B cell (primary cell): ENCODE results near the gene CDH16. TPM values are rescaled to one million over a fixed set of nuclear protein-coding genes. Genes with fewer than 3 reads are reported as not detected.

Experiments used
- ATAC-seq: fragments of 200-7000 bp; cut with Tn5 transposase; one replicate; pipeline ENCODE4 v1.10.0; 2021; ENCODE audit warnings: low read depth, mild to moderate bottlenecking, moderate number of reproducible peaks, moderate library complexity
- CTCF ChIA-PET: fragments of 350-600 bp; sonication (Branson Sonifier 250); formaldehyde crosslinking; loops from one replicate; lab custom pipeline; 2021; ENCODE audit warnings: antibody characterized with exemption, inconsistent platforms; lab: Charles Lee
- POLR2A ChIA-PET: fragments of 350-600 bp; sonication (Branson Sonifier 250); formaldehyde crosslinking; loops from one replicate; lab custom pipeline; 2021; ENCODE audit warnings: antibody characterized with exemption; lab: Charles Lee
- DNase-seq: peaks from one replicate; pipeline ENCODE4 v3.0.0; 2013
- H2AFZ ChIP-seq: 2 replicates; pipeline ENCODE4 v1.6.1; 2012; ENCODE audit warnings: mild to moderate bottlenecking, low read depth, low read length; ENCODE audit not compliant: insufficient read depth, poor library complexity, severe bottlenecking
- H3K27ac ChIP-seq, 2 donors: 1 replicate in 1 of 2; 2 replicates in 1 of 2; pipeline ENCODE4 v1.5.1; 2012 to 2013; ENCODE audit warnings: low read length in 2 of 2, mild to moderate bottlenecking in 2 of 2, moderate library complexity in 1 of 2
- H3K27me3 ChIP-seq, 4 experiments: fragments of 200-600 bp in 1 of 4; sonication (generic) in 1 of 4; replicated peaks in 1 of 4; 1 replicate in 2 of 4; 2 replicates in 2 of 4; pipeline versions ENCODE4 v1.6.1 to v1.7.0; 2013 to 2016; ENCODE audit warnings: low read length in 3 of 4, mild to moderate bottlenecking in 2 of 4, mixed read lengths in 1 of 4, moderate library complexity in 1 of 4; ENCODE audit not compliant: insufficient read depth in 4 of 4, control insufficient read depth in 3 of 4; ENCODE audit errors: control extremely low read depth in 1 of 4
- H3K36me3 ChIP-seq, 2 experiments: replicated peaks in 1 of 2; 1 replicate in 1 of 2; 2 replicates in 1 of 2; pipeline versions ENCODE4 v1.6.1 to v1.7.1; 2013; ENCODE audit warnings: low read length in 1 of 2; ENCODE audit not compliant: insufficient read depth in 2 of 2, control insufficient read depth in 1 of 2; ENCODE audit errors: control extremely low read depth in 1 of 2, extremely low read depth in 1 of 2
- H3K4me1 ChIP-seq, 2 donors: fragments of 200-600 bp in 1 of 2; sonication (generic) in 1 of 2; 1 replicate in 1 of 2; 2 replicates in 1 of 2; pipeline versions ENCODE4 v1.5.1 to v1.6.1; 2013 to 2017; ENCODE audit warnings: low read length in 2 of 2; ENCODE audit not compliant: control insufficient read depth in 2 of 2, insufficient read depth in 2 of 2
- H3K4me2 ChIP-seq: replicated peaks from 2 replicates; pipeline ENCODE3; 2012; ENCODE audit warnings: mild to moderate bottlenecking, low read depth, low read length; ENCODE audit not compliant: poor library complexity, severe bottlenecking
- H3K4me3 ChIP-seq, 5 experiments: fragments of 200-600 bp in 1 of 5; sonication (generic) in 1 of 5; 1 replicate in 3 of 5; 2 replicates in 2 of 5; pipeline versions ENCODE4 v1.5.1 to v1.7.0; 2011 to 2016; ENCODE audit warnings: low read length in 4 of 5, mild to moderate bottlenecking in 4 of 5, low read depth in 2 of 5, control low read depth in 1 of 5, moderate library complexity in 1 of 5; ENCODE audit not compliant: insufficient read depth in 1 of 5; ENCODE audit errors: control extremely low read depth in 1 of 5, extremely low read depth in 1 of 5
- H3K79me2 ChIP-seq: fragments of 200-600 bp; sonication (generic); one replicate; pipeline ENCODE4 v1.6.0; 2016; ENCODE audit warnings: low read length; ENCODE audit not compliant: control insufficient read depth, insufficient read depth
- H3K9ac ChIP-seq: fragments of 200-600 bp; sonication (generic); 2 replicates; pipeline ENCODE4 v1.6.1; 2017; ENCODE audit warnings: mild to moderate bottlenecking, low read length, moderate library complexity
- H3K9me3 ChIP-seq, 3 donors: one replicate each; pipeline versions ENCODE4 v1.6.1 to v1.7.1; 2013; ENCODE audit warnings: low read length in 2 of 3; ENCODE audit not compliant: control insufficient read depth in 2 of 3, insufficient read depth in 1 of 3; ENCODE audit errors: control extremely low read depth in 1 of 3
- H4K20me1 ChIP-seq: 2 replicates; pipeline ENCODE4 v1.6.0; 2012; ENCODE audit warnings: mild to moderate bottlenecking, low read length; ENCODE audit not compliant: insufficient read depth, control insufficient read depth, poor library complexity, severe bottlenecking
- H3K27ac Mint-ChIP-seq: one replicate; pipeline ENCODE4 v1.8.0; 2021; ENCODE audit warnings: mixed read lengths
- H3K27me3 Mint-ChIP-seq: one replicate; pipeline ENCODE4 v1.8.0; 2021; ENCODE audit warnings: mixed read lengths
- H3K4me1 Mint-ChIP-seq: one replicate; pipeline ENCODE4 v1.8.0; 2021; ENCODE audit warnings: mixed read lengths
- H3K4me3 Mint-ChIP-seq: one replicate; pipeline ENCODE4 v1.8.0; 2021; ENCODE audit warnings: mixed read lengths
- H3K9me3 Mint-ChIP-seq: one replicate; pipeline ENCODE4 v1.8.0; 2022; ENCODE audit warnings: mixed read lengths; ENCODE audit not compliant: insufficient read depth
- CTCF ChIP-seq: fragments of 200-600 bp; IDR thresholded peaks from one replicate; pipeline ENCODE4 v1.8.0; 2022; ENCODE audit warnings: antibody characterized with exemption, mild to moderate bottlenecking
- EZH2 ChIP-seq: IDR thresholded peaks from 2 replicates; pipeline ENCODE4 v1.6.1; 2012; ENCODE audit warnings: borderline replicate concordance, low read depth, mild to moderate bottlenecking, moderate library complexity, low read length; ENCODE audit not compliant: insufficient read depth, poor library complexity, severe bottlenecking
- WGBS: methylation state at CpG from one replicate; pipeline ENCODE4 v1.1.5; 2013; ENCODE audit warnings: missing lambda C conversion rate; ENCODE audit not compliant: insufficient coverage; 5-methylcytosine and 5-hydroxymethylcytosine counted together
- intact Hi-C: fragments of 100-400 bp; cut with micrococcal nuclease; formaldehyde crosslinking; loops from one replicate; pipeline ENCODE4 v1.10.0; 2022
- polyA plus RNA-seq: library from polyadenylated mRNA; depleted of rRNA; stranded (reverse); fragments of >200 nt; gene quantifications from 2 replicates; pipeline ENCODE4 v1.2.3, GENCODE V29; 2012
- total RNA-seq, 2 donors: library from RNA; stranded (reverse); fragments of 120-200 nt in 1 of 2; gene quantifications; 1 replicate in 1 of 2; 2 replicates in 1 of 2; pipeline versions ENCODE4 v1.2.3 to v1.2.4, GENCODE V29; 2013 to 2022

Gene CDH16
- total and polyA plus RNA-seq, 2 donors (not counting 1 experiment from before 2014, with no cell fraction given) = not detected

- ChIA-PET POLR2A (no interaction called here), CTCF (interaction anchor here (0.6 kb wide), 1 partner anchor 39 kb away, joined by 4 read pairs; no protein-coding TSS in a partner anchor)
- intact Hi-C loops = no loop called here
- H3K79me2 ChIP-seq = no peaks in the 10 kb centered on the region
- H2AFZ ChIP-seq = no peak overlapping the region
- no peak for DNase-seq
- H3K9me3 ChIP-seq = no peaks in the 10 kb centered on the region
- H3K9ac ChIP-seq = no peak overlapping the region
- no peaks in the 10 kb centered on the region for H3K4me1 Mint-ChIP-seq
- H3K4me3 ChIP-seq = no peak overlapping the region
- no peaks in the 10 kb centered on the region for H3K27me3 Mint-ChIP-seq
- no peak overlapping the region for H3K27ac ChIP-seq
- peaks cover 0 to 3% of the 10 kb centered on the region in 2 donors for H3K4me1 ChIP-seq
- no peaks in the 10 kb centered on the region for H4K20me1 ChIP-seq
- no peaks in the 10 kb centered on the region for H3K9me3 Mint-ChIP-seq
- no peak for ATAC-seq
- H3K27me3 ChIP-seq = peaks cover 0 to 3% (median 0%) of the 10 kb centered on the region in 4 experiments
- WGBS = 85% methylated on average over 4 of the region's 6 CpGs
- no peak overlapping the region for H3K4me3 Mint-ChIP-seq
- H3K27ac Mint-ChIP-seq = no peak overlapping the region
- no peak overlapping the region for H3K4me2 ChIP-seq
- no peaks in the 10 kb centered on the region for H3K36me3 ChIP-seq
- TF ChIP-seq EZH2 (no peak), CTCF (no peak)
These were observed 19.3 kb downstream of the CDH16 start for GRCh38 chr16:66899310-66899944.

- Mint-ChIP-seq H3K9me3 (no peaks in the 10 kb centered on the region), H3K27me3 (no peaks in the 10 kb centered on the region), H3K4me3 (no peak overlapping the region), H3K27ac (no peak overlapping the region), H3K4me1 (no peaks in the 10 kb centered on the region)
- intact Hi-C loops = no loop called here
- no peaks in the 10 kb centered on the region for H4K20me1 ChIP-seq
- H3K4me1 ChIP-seq = peaks cover 0 to 3% of the 10 kb centered on the region in 2 donors
- H2AFZ ChIP-seq = no peak overlapping the region
- H3K27ac ChIP-seq = no peak overlapping the region
- no peaks in the 10 kb centered on the region for H3K9me3 ChIP-seq
- WGBS = 100% methylated on average over 1 of the region's 2 CpGs
- no peak for TF ChIP-seq CTCF
- no peak for TF ChIP-seq EZH2
- no peaks in the 10 kb centered on the region for H3K79me2 ChIP-seq
- H3K9ac ChIP-seq = no peak overlapping the region
- POLR2A ChIA-PET = no interaction called here
- no peak overlapping the region for H3K4me3 ChIP-seq
- no peak overlapping the region for H3K4me2 ChIP-seq
- CTCF ChIA-PET = interaction anchor here (0.6 to 1.2 kb wide), 2 partner anchors 31 to 38 kb away, joined by 4 to 6 read pairs; no protein-coding TSS in a partner anchor
- no peak for ATAC-seq
- no peak for DNase-seq
- no peaks in the 10 kb centered on the region for H3K36me3 ChIP-seq
- peaks cover 0 to 3% (median 0%) of the 10 kb centered on the region in 4 experiments for H3K27me3 ChIP-seq
These were observed 19.8 kb downstream of the CDH16 start for GRCh38 chr16:66898933-66899309.
